OCI-LY1 (cell line): ENCODE data around the gene ZNF524.
A peak's percentile ranks its signal among the peaks of the same experiment; 100 is the strongest.

Experiments
- H2AFZ ChIP-seq: fragments of 200-600 bp; sonication (generic), shearing (Covaris generic); 2 replicates; pipeline ENCODE4 v1.6.0; 2014; ENCODE audit warnings: antibody characterized with exemption, mild to moderate bottlenecking, low read length
- H3F3A ChIP-seq: fragments of 200-600 bp; sonication (generic), shearing (Covaris generic); 2 replicates; pipeline ENCODE4 v1.6.0; 2014; ENCODE audit warnings: mild to moderate bottlenecking, antibody characterized with exemption, low read length, moderate library complexity; ENCODE audit not compliant: insufficient read depth
- H3K27ac ChIP-seq: fragments of 200-600 bp; sonication (generic); 2 replicates; pipeline ENCODE4 v1.5.1; 2014; ENCODE audit warnings: low read length, mixed run types, mild to moderate bottlenecking, low read depth; ENCODE audit not compliant: poor library complexity, severe bottlenecking
- H3K27me3 ChIP-seq: fragments of 200-600 bp; sonication (generic); 2 replicates; pipeline ENCODE4 v1.6.0; 2014; ENCODE audit warnings: antibody characterized with exemption, mild to moderate bottlenecking, low read length, moderate library complexity; ENCODE audit not compliant: insufficient read depth
- H3K36me3 ChIP-seq: fragments of 200-600 bp; sonication (generic); 2 replicates; pipeline ENCODE4 v1.6.1; 2014; ENCODE audit warnings: mild to moderate bottlenecking, antibody characterized with exemption, low read length, moderate library complexity, mixed read lengths; ENCODE audit not compliant: insufficient read depth
- H3K4me1 ChIP-seq: fragments of 200-600 bp; sonication (generic); 2 replicates; pipeline ENCODE4 v1.5.1; 2014; ENCODE audit warnings: mild to moderate bottlenecking, low read length, moderate library complexity; ENCODE audit not compliant: insufficient read depth, severe bottlenecking
- H3K4me2 ChIP-seq: fragments of 200-600 bp; sonication (generic), shearing (Covaris generic); 2 replicates; pipeline ENCODE4 v1.6.1; 2014; ENCODE audit warnings: low read length
- H3K4me3 ChIP-seq: fragments of 200-600 bp; sonication (generic); 2 replicates; pipeline ENCODE4 v1.5.1; 2014; ENCODE audit warnings: low read length, low read depth, mild to moderate bottlenecking, mixed read lengths; ENCODE audit not compliant: poor library complexity, severe bottlenecking
- H3K79me2 ChIP-seq: fragments of 200-600 bp; shearing (Covaris generic); 2 replicates; pipeline ENCODE4 v1.6.1; 2016; ENCODE audit warnings: mixed run types, low read length, mixed read lengths; ENCODE audit not compliant: insufficient read depth
- H3K9ac ChIP-seq: fragments of 200-600 bp; sonication (generic), shearing (Covaris generic); 2 replicates; pipeline ENCODE4 v1.6.1; 2014; ENCODE audit warnings: mild to moderate bottlenecking, low read length, mixed read lengths
- H3K9me2 ChIP-seq: fragments of 200-600 bp; sonication (generic), shearing (Covaris generic); 2 replicates; pipeline ENCODE4 v1.6.1; 2014; ENCODE audit warnings: low read depth, mild to moderate bottlenecking, low read length, mixed read lengths
- H3K9me3 ChIP-seq: fragments of 200-600 bp; shearing (Covaris generic); 2 replicates; pipeline ENCODE4 v1.6.1; 2014; ENCODE audit warnings: low read length, mixed read lengths
- H4K20me1 ChIP-seq: fragments of 200-600 bp; sonication (generic), shearing (Covaris generic); 2 replicates; pipeline ENCODE4 v1.6.0; 2016; ENCODE audit warnings: mild to moderate bottlenecking, low read length; ENCODE audit not compliant: insufficient read depth
- EZH2 ChIP-seq: fragments of 200-600 bp; sonication (generic), shearing (Covaris generic); IDR thresholded peaks from 2 replicates; pipeline ENCODE4 v1.8.0; 2017; ENCODE audit warnings: borderline replicate concordance, mixed run types, mild to moderate bottlenecking, antibody characterized with exemption, low read length, moderate library complexity, mixed read lengths
- TF ChIP-seq, protein P1 (sequence below): fragments of 200-600 bp; sonication (generic), shearing (Covaris generic); IDR thresholded peaks from 2 replicates; pipeline ENCODE4 v1.5.1; 2017; ENCODE audit warnings: mild to moderate bottlenecking, antibody characterized with exemption, low read length, moderate library complexity, mixed read lengths

Gene ZNF524

GRCh38 chr19:55636723-55637122 lies 36.6 kb downstream of the ZNF524 start:
- peak overlapping the region; percentile 89; the same call in 1 of the 2 replicates for H3K9ac ChIP-seq
- H3K36me3 ChIP-seq = 0 out of 2 replicates have a peak, but pooled peaks cover 4% of the 10 kb centered on the region
- TF ChIP-seq, protein P1, sequence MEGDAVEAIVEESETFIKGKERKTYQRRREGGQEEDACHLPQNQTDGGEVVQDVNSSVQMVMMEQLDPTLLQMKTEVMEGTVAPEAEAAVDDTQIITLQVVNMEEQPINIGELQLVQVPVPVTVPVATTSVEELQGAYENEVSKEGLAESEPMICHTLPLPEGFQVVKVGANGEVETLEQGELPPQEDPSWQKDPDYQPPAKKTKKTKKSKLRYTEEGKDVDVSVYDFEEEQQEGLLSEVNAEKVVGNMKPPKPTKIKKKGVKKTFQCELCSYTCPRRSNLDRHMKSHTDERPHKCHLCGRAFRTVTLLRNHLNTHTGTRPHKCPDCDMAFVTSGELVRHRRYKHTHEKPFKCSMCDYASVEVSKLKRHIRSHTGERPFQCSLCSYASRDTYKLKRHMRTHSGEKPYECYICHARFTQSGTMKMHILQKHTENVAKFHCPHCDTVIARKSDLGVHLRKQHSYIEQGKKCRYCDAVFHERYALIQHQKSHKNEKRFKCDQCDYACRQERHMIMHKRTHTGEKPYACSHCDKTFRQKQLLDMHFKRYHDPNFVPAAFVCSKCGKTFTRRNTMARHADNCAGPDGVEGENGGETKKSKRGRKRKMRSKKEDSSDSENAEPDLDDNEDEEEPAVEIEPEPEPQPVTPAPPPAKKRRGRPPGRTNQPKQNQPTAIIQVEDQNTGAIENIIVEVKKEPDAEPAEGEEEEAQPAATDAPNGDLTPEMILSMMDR = no peak
- TF ChIP-seq EZH2 = no peak
- H3K9me2 ChIP-seq = no peaks in the 10 kb centered on the region
- peaks cover 16% of the 10 kb centered on the region for H3K79me2 ChIP-seq
- H3K4me1 ChIP-seq = peaks cover 47% of the 10 kb centered on the region
- no peak overlapping the region for H3K27ac ChIP-seq
- peak overlapping the region; percentile 82 for H3K4me3 ChIP-seq
- H4K20me1 ChIP-seq = no peaks in the 10 kb centered on the region
- no peaks in the 10 kb centered on the region for H3K9me3 ChIP-seq
- H3K27me3 ChIP-seq = no peaks in the 10 kb centered on the region
- H2AFZ ChIP-seq = no peak overlapping the region
- peak overlapping the region; percentile 97 for H3K4me2 ChIP-seq
- H3F3A ChIP-seq = no peaks in the 10 kb centered on the region

DNA sequence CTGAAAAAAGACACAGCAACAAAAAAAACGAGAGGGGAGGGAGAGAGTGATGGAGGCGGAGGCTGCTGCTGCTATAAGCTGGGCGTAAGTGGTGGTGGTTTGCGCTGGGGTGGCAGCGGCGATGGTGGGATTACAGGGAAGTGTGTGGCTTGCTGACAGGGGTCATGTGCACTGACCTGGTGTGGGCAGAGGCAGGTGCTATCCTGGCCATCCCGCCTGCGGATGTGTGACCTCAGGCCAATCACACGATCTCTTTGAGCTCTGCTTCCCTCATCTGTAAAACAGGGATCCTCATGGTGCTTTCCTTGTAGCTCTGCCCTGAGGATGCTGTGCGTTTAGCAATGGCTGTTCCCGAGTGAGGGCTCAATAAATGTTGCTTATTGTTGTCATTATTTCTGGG lies 37.4 kb downstream of the ZNF524 start:
- Histone ChIP-seq H3K36me3 (0 out of 2 replicates have a peak, but pooled peaks cover 4% of the 10 kb centered on the region), H3K27ac (no peak overlapping the region), H3K79me2 (peaks cover 16% of the 10 kb centered on the region), H3K4me2 (no peak overlapping the region), H3K9me2 (no peaks in the 10 kb centered on the region), H3F3A (no peaks in the 10 kb centered on the region), H3K9me3 (no peaks in the 10 kb centered on the region), H3K27me3 (no peaks in the 10 kb centered on the region), H3K4me1 (peaks cover 47% of the 10 kb centered on the region), H2AFZ (no peak overlapping the region), H3K9ac (no peak overlapping the region), H3K4me3 (no peak overlapping the region), H4K20me1 (no peaks in the 10 kb centered on the region)
- TF ChIP-seq, protein P1 = no peak
- no peak for TF ChIP-seq EZH2

DNA sequence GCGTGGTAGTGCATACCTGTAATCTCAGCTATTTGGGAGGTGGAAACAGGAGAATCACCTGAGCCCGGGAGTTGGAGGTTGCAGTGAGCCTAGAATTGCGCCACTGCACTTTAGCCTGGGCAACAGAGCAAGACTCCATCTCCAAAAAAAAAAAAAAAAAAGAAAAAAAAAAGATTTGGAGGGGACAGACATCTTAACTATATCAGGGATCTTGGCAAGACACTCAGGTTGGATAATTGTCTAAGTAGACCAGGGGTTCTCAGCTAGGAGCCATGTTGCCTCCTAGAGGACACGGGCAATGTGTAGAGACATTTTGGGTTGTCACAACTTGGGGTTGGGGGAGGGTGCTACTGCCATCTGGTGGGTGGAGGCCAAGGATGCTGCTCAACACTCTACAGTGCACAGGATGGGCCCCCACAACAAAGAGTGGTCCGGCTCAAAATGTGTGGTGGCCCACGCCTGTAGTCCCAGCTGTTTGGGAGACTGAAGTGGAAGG lies 38.8 kb downstream of the ZNF524 start:
- H3K27ac ChIP-seq = peak overlapping the region; percentile 94
- no peaks in the 10 kb centered on the region for H3K9me3 ChIP-seq
- peaks cover 5% of the 10 kb centered on the region; the same call in 1 of the 2 replicates for H3K36me3 ChIP-seq
- TF ChIP-seq, protein P1 = peak; percentile 78
- TF ChIP-seq EZH2 = no peak
- H3K4me2 ChIP-seq = no peak overlapping the region
- no peaks in the 10 kb centered on the region for H4K20me1 ChIP-seq
- H3F3A ChIP-seq = no peaks in the 10 kb centered on the region
- H3K4me1 ChIP-seq = peaks cover 55% of the 10 kb centered on the region
- H3K27me3 ChIP-seq = no peaks in the 10 kb centered on the region
- no peaks in the 10 kb centered on the region for H3K9me2 ChIP-seq
- H3K9ac ChIP-seq = no peak overlapping the region
- H2AFZ ChIP-seq = no peak overlapping the region
- H3K79me2 ChIP-seq = peaks cover 18% of the 10 kb centered on the region
- H3K4me3 ChIP-seq = no peak overlapping the region
